ENCODE data around the gene MILR1.
A peak's percentile ranks its signal among the peaks of the same experiment; 100 is the strongest.
"Not testable (repeated sequence)": the region's sequence is repeated elsewhere in the genome, so short reads cannot be mapped to it uniquely, and the experiment has no call there.

Gene MILR1

GRCh38 chr17:64428406-64428805 is 20.5 kb upstream of the MILR1 start:
- no peak for DNase-seq

GRCh38 chr17:64430036-64430435 is 18.9 kb upstream of the MILR1 start:
- DNase-seq: not testable (repeated sequence)

- DNase-seq: no peak
Observed at GRCh38 chr17:64431534-64431933, 17.4 kb upstream of the MILR1 start.

GRCh38 chr17:64437944-64438525 is 10.9 kb upstream of the MILR1 start:
- no peak for DNase-seq

- DNase-seq: not testable (repeated sequence)
Observed at GRCh38 chr17:64439521-64439920, 9.4 kb upstream of the MILR1 start.

GRCh38 chr17:64439956-64440355 is 9.0 kb upstream of the MILR1 start:
- DNase-seq: no peak

- DNase-seq: peak; percentile 26 to 36
Observed at GRCh38 chr17:64441772-64442540, 7.0 kb upstream of the MILR1 start.

GRCh38 chr17:64442541-64442971 is 6.4 kb upstream of the MILR1 start:
- DNase-seq: no peak

GRCh38 chr17:64443086-64443760 is 5.7 kb upstream of the MILR1 start:
- DNase-seq: no peak

- no peak for DNase-seq
Observed at GRCh38 chr17:64447526-64447925, 1.4 kb upstream of the MILR1 start.

GRCh38 chr17:64449545-64449944 is 630 bp downstream of the MILR1 start:
- no peak for DNase-seq

- DNase-seq: no peak
Observed at GRCh38 chr17:64455993-64456885, 7.3 kb downstream of the MILR1 start.

GRCh38 chr17:64457156-64457555 is 8.2 kb downstream of the MILR1 start:
- DNase-seq: no peak

GRCh38 chr17:64458756-64459155 is 9.8 kb downstream of the MILR1 start:
- no peak for DNase-seq

GRCh38 chr17:64459284-64459747 is 10.4 kb downstream of the MILR1 start:
- DNase-seq: no peak

GRCh38 chr17:64459818-64460217 is 10.9 kb downstream of the MILR1 start:
- DNase-seq: not testable (repeated sequence)

GRCh38 chr17:64460955-64461354 is 12.0 kb downstream of the MILR1 start:
- DNase-seq: no peak

GRCh38 chr17:64461788-64462187 is 12.9 kb downstream of the MILR1 start:
- DNase-seq: no peak

- DNase-seq: no peak
Observed at GRCh38 chr17:64466019-64466735, 17.3 kb downstream of the MILR1 start.

GRCh38 chr17:64466834-64467233 is 17.9 kb downstream of the MILR1 start:
- not testable (repeated sequence) for DNase-seq

- DNase-seq: no peak
Observed at GRCh38 chr17:64470625-64471024, 21.7 kb downstream of the MILR1 start.

GRCh38 chr17:64471440-64471839 is 22.5 kb downstream of the MILR1 start:
- no peak for DNase-seq

Data from activated T-cell treated with anti-CD3 and anti-CD28 coated beads, Interleukin-2, amount 50 U/mL, for 48 hours (primary cell).